Endothelial cell of umbilical vein (primary cell): Measurements from ENCODE around the gene CPXM2. TPM values are rescaled to one million over a fixed set of nuclear protein-coding genes. Genes with fewer than 3 reads are reported as not detected.

ENCODE experiments used
- BruUV-seq: library from RNA; stranded (reverse); fragments of 400-500 nt; replicated peaks from 2 replicates; lab custom pipeline; 2021; lab: Mats Ljungman, UMichigan
- CTCF ChIA-PET: fragments of 300-600, 350-600 bp; sonication (Branson Sonifier 250); formaldehyde crosslinking; loops from one replicate; lab custom pipeline; 2021; ENCODE audit warnings: antibody characterized with exemption, inconsistent platforms; lab: Charles Lee
- POLR2A ChIA-PET: fragments of 300-600, 350-600 bp; sonication (Branson Sonifier 250); formaldehyde crosslinking; loops from one replicate; lab custom pipeline; 2021; ENCODE audit warnings: antibody characterized with exemption, inconsistent platforms; lab: Charles Lee
- DNase-seq: peaks from one replicate; pipeline ENCODE4 v3.0.0-alpha.2; 2011; ENCODE audit warnings: low read depth, low spot score
- FAIRE-seq: peaks from 2 replicates; lab custom pipeline; 2011; peaks lifted over from hg19 to GRCh38; lab: Jason Lieb, UNC
- H2AFZ ChIP-seq: 2 replicates; pipeline ENCODE4 v1.6.0; 2012; ENCODE audit warnings: low read depth, low read length, control low read depth, inconsistent platforms
- H3K27ac ChIP-seq: 2 replicates; pipeline ENCODE4 v1.5.1; 2011; ENCODE audit warnings: low read depth, mild to moderate bottlenecking, control low read depth, low read length, moderate library complexity; ENCODE audit not compliant: insufficient read depth
- H3K27me3 ChIP-seq, 2 experiments: 2 replicates each; pipeline versions ENCODE4 v1.6.0 to v1.6.1; 2011; ENCODE audit warnings: low read length in 2 of 2, mixed read lengths in 1 of 2; ENCODE audit not compliant: control insufficient read depth in 2 of 2, insufficient read depth in 2 of 2
- H3K36me3 ChIP-seq, 2 experiments: 2 replicates in 1 of 2; 3 replicates in 1 of 2; pipeline ENCODE4 v1.5.1; 2011; ENCODE audit warnings: low read length in 2 of 2, mild to moderate bottlenecking in 1 of 2, moderate library complexity in 1 of 2; ENCODE audit not compliant: control insufficient read depth in 2 of 2, insufficient read depth in 2 of 2; ENCODE audit errors: extremely low read depth in 1 of 2
- H3K4me1 ChIP-seq: 3 replicates; pipeline ENCODE4 v1.5.1; 2011; ENCODE audit warnings: mild to moderate bottlenecking, low read length; ENCODE audit not compliant: control insufficient read depth, insufficient read depth; ENCODE audit errors: extremely low read depth
- H3K4me2 ChIP-seq: 2 replicates; pipeline ENCODE4 v1.6.1; 2011; ENCODE audit warnings: low read length, control low read depth, mixed read lengths; ENCODE audit not compliant: insufficient read depth
- H3K4me3 ChIP-seq, 3 experiments: fragments of 200-600 bp in 1 of 3; sonication (generic), shearing (Covaris generic) in 1 of 3; replicated peaks in 1 of 3; 2 replicates each; pipeline ENCODE4 v1.5.1; 2011 to 2016; ENCODE audit warnings: control low read depth in 3 of 3, low read length in 3 of 3, mild to moderate bottlenecking in 2 of 3, inconsistent platforms in 1 of 3, low read depth in 1 of 3, moderate library complexity in 1 of 3; ENCODE audit not compliant: insufficient read depth in 1 of 3
- H3K79me2 ChIP-seq: 2 replicates; pipeline ENCODE4 v1.6.0; 2012; ENCODE audit warnings: low read length, inconsistent platforms; ENCODE audit not compliant: control insufficient read depth, insufficient read depth
- H3K9ac ChIP-seq: replicated peaks from 2 replicates; pipeline ENCODE3; 2011; ENCODE audit warnings: low read length, control low read depth; ENCODE audit not compliant: insufficient read depth; ENCODE audit errors: extremely low read depth
- H3K9me1 ChIP-seq: replicated peaks from 3 replicates; pipeline ENCODE4 v1.6.0; 2011; ENCODE audit warnings: mild to moderate bottlenecking, low read length; ENCODE audit not compliant: control insufficient read depth, insufficient read depth; ENCODE audit errors: extremely low read depth
- H3K9me3 ChIP-seq: replicated peaks from 2 replicates; pipeline ENCODE4 v1.5.1; 2012; ENCODE audit warnings: low read length, inconsistent platforms; ENCODE audit not compliant: control insufficient read depth, insufficient read depth
- H4K20me1 ChIP-seq: replicated peaks from 2 replicates; pipeline ENCODE3; 2011; ENCODE audit warnings: mild to moderate bottlenecking, low read length; ENCODE audit not compliant: control insufficient read depth, insufficient read depth; ENCODE audit errors: extremely low read depth
- CTCF ChIP-seq, 2 donors: IDR thresholded peaks; 1 replicate in 1 of 2; 2 replicates in 1 of 2; pipeline ENCODE4 v1.5.1; 2011; ENCODE audit warnings: low read length in 2 of 2, mild to moderate bottlenecking in 2 of 2, moderate library complexity in 2 of 2, control low read depth in 1 of 2, inconsistent platforms in 1 of 2, low read depth in 1 of 2; ENCODE audit not compliant: insufficient read depth in 1 of 2; ENCODE audit errors: extremely low read depth in 1 of 2
- EZH2 ChIP-seq: IDR thresholded peaks from 2 replicates; pipeline ENCODE4 v1.6.1; 2012; ENCODE audit warnings: borderline replicate concordance, low read depth, mild to moderate bottlenecking, moderate library complexity, low read length, inconsistent platforms; ENCODE audit not compliant: severe bottlenecking
- FOS ChIP-seq: IDR thresholded peaks from 2 replicates; pipeline ENCODE4 v1.6.1; 2011; ENCODE audit warnings: mild to moderate bottlenecking, low read length, moderate library complexity, borderline replicate concordance; ENCODE audit not compliant: insufficient read depth
- GATA2 ChIP-seq: IDR thresholded peaks from 2 replicates; pipeline ENCODE4 v1.7.0; 2011; ENCODE audit warnings: low read depth, mild to moderate bottlenecking, moderate library complexity, mixed read lengths, low read length; ENCODE audit not compliant: insufficient read length, insufficient read depth
- JUN ChIP-seq: IDR thresholded peaks from 2 replicates; pipeline ENCODE4 v1.6.1; 2011; ENCODE audit warnings: borderline replicate concordance, low read depth; ENCODE audit not compliant: insufficient read length, insufficient read depth
- MYC ChIP-seq: IDR thresholded peaks from one replicate; pipeline ENCODE4 v1.6.1; 2011; ENCODE audit warnings: mild to moderate bottlenecking, low read depth, low read length
- POLR2A ChIP-seq: IDR thresholded peaks from 2 replicates; pipeline ENCODE4 v1.6.1; 2012; ENCODE audit warnings: low read depth, mild to moderate bottlenecking, control low read depth, low read length
- POLR2AphosphoS5 ChIP-seq: IDR thresholded peaks from 2 replicates; pipeline ENCODE4 v1.6.1; 2012; ENCODE audit warnings: low read depth, mild to moderate bottlenecking, control low read depth, low read length, moderate library complexity; ENCODE audit not compliant: insufficient read depth
- dilution Hi-C: fragments of 300-500 bp; cut with MboI; formaldehyde crosslinking; loops from one replicate; pipeline ENCODE4 v1.15.0; 2019; ENCODE audit warnings: low sequenced_read_pairs; ENCODE audit not compliant: extremely low pct_ligation_motif_present
- intact Hi-C: fragments of 100-400 bp; cut with micrococcal nuclease; formaldehyde crosslinking; loops from one replicate; pipeline ENCODE4 v1.10.0; 2022
- polyA plus RNA-seq, 4 experiments: library from polyadenylated mRNA; depleted of rRNA in 3 of 4; stranded (reverse) in 3 of 4; unstranded in 1 of 4; fragments of >200 nt; gene quantifications; 2 replicates each; pipeline versions ENCODE4 v1.2.1 to v1.2.3, GENCODE V29; 2011 to 2012; ENCODE audit warnings: missing spikeins in 1 of 4
- total RNA-seq: library from RNA; stranded (reverse); gene quantifications from 2 replicates; pipeline ENCODE4 v1.2.3, GENCODE V29; 2021
- TF ChIP-seq, protein P1 (sequence below): IDR thresholded peaks from 2 replicates; pipeline ENCODE4 v1.6.1; 2011; ENCODE audit not compliant: insufficient read depth, insufficient read length

Gene CPXM2
- total and polyA plus RNA-seq, 2 donors (not counting 3 experiments of a cell fraction or from before 2014, with no cell fraction given), result 1.8 to 2.7 TPM

- DNase-seq (peak; percentile 74), FAIRE-seq (peak; percentile 18)
- Histone ChIP-seq H3K4me1 (peaks cover 32% of the 10 kb centered on the region), H4K20me1 (no peaks in the 10 kb centered on the region), H3K27ac (peak overlapping the region; percentile 89), H3K4me2 (peak overlapping the region; percentile 9), H3K79me2 (no peaks in the 10 kb centered on the region), H3K9me3 (no peaks in the 10 kb centered on the region), H3K9me1 (no peaks in the 10 kb centered on the region), H3K4me3 (no peak overlapping the region), H2AFZ (peak overlapping the region; percentile 52), H3K9ac (no peak overlapping the region), H3K36me3 (no peaks in the 10 kb centered on the region), H3K27me3 (no peaks in the 10 kb centered on the region)
- CTCF ChIA-PET, result interaction anchor here (1.0 kb wide), 1 partner anchor 22 kb away, joined by 3 read pairs; no protein-coding TSS in a partner anchor
- no peak for TF ChIP-seq EZH2
- TF ChIP-seq JUN, result no peak
- no peak for TF ChIP-seq POLR2AphosphoS5
- no peak for TF ChIP-seq MYC
- TF ChIP-seq, protein P1, sequence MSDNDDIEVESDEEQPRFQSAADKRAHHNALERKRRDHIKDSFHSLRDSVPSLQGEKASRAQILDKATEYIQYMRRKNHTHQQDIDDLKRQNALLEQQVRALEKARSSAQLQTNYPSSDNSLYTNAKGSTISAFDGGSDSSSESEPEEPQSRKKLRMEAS, result no peak
- no peak for TF ChIP-seq GATA2
- no peak for TF ChIP-seq FOS
- TF ChIP-seq POLR2A, result no peak
- no peak for TF ChIP-seq CTCF (IDR thresholded peaks at IDR 0.05; ENCODE audit: extremely low read depth in 1 of 2, insufficient read depth in 1 of 2, low read depth in 1 of 2, low read length in 2 of 2)
- POLR2A ChIA-PET, result no interaction called here
- intact Hi-C loops (loop anchor here (1.0 to 10.0 kb wide), 3 partner anchors 317 to 799 kb away; partner anchors contain the start of genes IKZF5 and OAT), dilution Hi-C loops (no loop called here)
- no TSS peak for BruUV-seq
These were observed 84.1 kb downstream of the CPXM2 start for GRCh38 chr10:123807444-123808035.
